H1 (cell line): ENCODE data around the gene GRIA4. TPM values are rescaled to one million over a fixed set of nuclear protein-coding genes. Genes with fewer than 3 reads are reported as not detected.

Source experiments
- CTCF ChIA-PET: fragments of 300-600 bp; sonication (Branson Sonifier 250); formaldehyde crosslinking; loops from one replicate; lab custom pipeline; 2021; ENCODE audit not compliant: partially characterized antibody; lab: Charles Lee
- POLR2A ChIA-PET: fragments of 300-600 bp; sonication (Branson Sonifier 250); formaldehyde crosslinking; loops from one replicate; lab custom pipeline; 2021; ENCODE audit warnings: inconsistent platforms; ENCODE audit not compliant: partially characterized antibody; lab: Charles Lee
- DNase-seq, 2 experiments: peaks; one replicate each; pipeline versions ENCODE4 v3.0.0 to v3.0.0-alpha.2; 2010 to 2022; ENCODE audit warnings: low spot score in 2 of 2, low read depth in 1 of 2, mixed read lengths in 1 of 2
- FAIRE-seq: peaks from 2 replicates; lab custom pipeline; 2011; peaks lifted over from hg19 to GRCh38; lab: Jason Lieb, UNC
- H2AFZ ChIP-seq: 2 replicates; pipeline ENCODE4 v1.8.1; 2012; ENCODE audit warnings: low read length, inconsistent platforms
- H2AK5ac ChIP-seq: 2 replicates; pipeline ENCODE4 v1.6.1; 2013; ENCODE audit warnings: low read depth, low read length
- H2BK120ac ChIP-seq: replicated peaks from 2 replicates; pipeline ENCODE3; 2013; ENCODE audit warnings: low read depth, low read length, inconsistent platforms
- H2BK12ac ChIP-seq: 2 replicates; pipeline ENCODE4 v1.6.1; 2013; ENCODE audit warnings: low read depth, low read length
- H2BK15ac ChIP-seq: 2 replicates; pipeline ENCODE4 v1.6.1; 2013; ENCODE audit warnings: low read length
- H2BK20ac ChIP-seq: 2 replicates; pipeline ENCODE4 v1.6.1; 2013; ENCODE audit warnings: low read length
- H2BK5ac ChIP-seq: 2 replicates; pipeline ENCODE4 v1.6.1; 2013; ENCODE audit warnings: low read depth, low read length
- H3K14ac ChIP-seq: 2 replicates; pipeline ENCODE4 v1.6.1; 2013; ENCODE audit warnings: inconsistent platforms; ENCODE audit not compliant: insufficient read length
- H3K18ac ChIP-seq: 2 replicates; pipeline ENCODE4 v1.6.1; 2013; ENCODE audit warnings: low read length; ENCODE audit errors: extremely low read depth
- H3K23ac ChIP-seq: 2 replicates; pipeline ENCODE4 v1.6.1; 2013; ENCODE audit warnings: inconsistent platforms; ENCODE audit not compliant: insufficient read length
- H3K23me2 ChIP-seq: 2 replicates; pipeline ENCODE4 v1.6.1; 2013; ENCODE audit warnings: low read depth, low read length
- H3K27ac ChIP-seq: 2 replicates; pipeline ENCODE4 v1.6.1; 2011; ENCODE audit warnings: low read depth, low read length, inconsistent platforms
- H3K27me3 ChIP-seq, 4 experiments: replicated peaks in 1 of 4; 1 replicate in 1 of 4; 2 replicates in 3 of 4; pipeline versions ENCODE4 v1.6.1 to v1.8.1; 2011 to 2013; ENCODE audit warnings: low read length in 3 of 4, mild to moderate bottlenecking in 3 of 4, inconsistent platforms in 2 of 4, mixed read lengths in 2 of 4, moderate library complexity in 1 of 4; ENCODE audit not compliant: control insufficient read depth in 3 of 4, insufficient read depth in 3 of 4; ENCODE audit errors: extremely low read depth in 1 of 4
- H3K36me3 ChIP-seq, 4 experiments: 2 replicates each; pipeline versions ENCODE4 v1.6.1 to v1.8.1; 2011 to 2013; ENCODE audit warnings: mild to moderate bottlenecking in 4 of 4, low read length in 3 of 4, moderate library complexity in 2 of 4, control low read depth in 1 of 4, inconsistent platforms in 1 of 4; ENCODE audit not compliant: insufficient read depth in 4 of 4, control insufficient read depth in 2 of 4
- H3K4ac ChIP-seq: replicated peaks from 2 replicates; pipeline ENCODE3; 2013; ENCODE audit warnings: low read length, low read depth, mixed read lengths, inconsistent platforms; ENCODE audit not compliant: insufficient read length
- H3K4me1 ChIP-seq, 4 experiments: replicated peaks in 1 of 4; 1 replicate in 1 of 4; 2 replicates in 3 of 4; pipeline versions ENCODE4 v1.6.1 to v1.8.1; 2011 to 2013; ENCODE audit warnings: low read length in 3 of 4, inconsistent platforms in 2 of 4, mixed read lengths in 1 of 4; ENCODE audit not compliant: insufficient read depth in 4 of 4, control insufficient read depth in 3 of 4
- H3K4me2 ChIP-seq, 2 experiments: 2 replicates each; pipeline versions ENCODE4 v1.6.1 to v1.8.1; 2011 to 2013; ENCODE audit warnings: low read depth in 2 of 2, low read length in 2 of 2, control low read depth in 1 of 2, inconsistent platforms in 1 of 2, mild to moderate bottlenecking in 1 of 2; ENCODE audit not compliant: insufficient read depth in 1 of 2
- H3K4me3 ChIP-seq, 4 experiments: fragments of 200-600, 300-600 bp in 1 of 4; sonication (generic), shearing (Covaris generic), sonication (Bioruptor Twin) in 1 of 4; 2 replicates each; pipeline versions ENCODE4 v1.5.1 to v1.8.1; 2011 to 2016; ENCODE audit warnings: low read length in 4 of 4, low read depth in 3 of 4, control low read depth in 2 of 4, inconsistent platforms in 2 of 4, mild to moderate bottlenecking in 2 of 4, mixed read lengths in 1 of 4, moderate library complexity in 1 of 4; ENCODE audit not compliant: insufficient read depth in 2 of 4; ENCODE audit errors: extremely low read depth in 1 of 4
- H3K56ac ChIP-seq: replicated peaks from 2 replicates; pipeline ENCODE3; 2013; ENCODE audit warnings: low read depth, mild to moderate bottlenecking, mixed read lengths, low read length, inconsistent platforms; ENCODE audit not compliant: insufficient read length
- H3K79me1 ChIP-seq: 2 replicates; pipeline ENCODE4 v1.6.1; 2013; ENCODE audit warnings: low read depth, low read length, control low read depth
- H3K79me2 ChIP-seq, 2 experiments: 2 replicates each; pipeline versions ENCODE4 v1.6.1 to v1.8.1; 2012 to 2013; ENCODE audit warnings: low read length in 2 of 2, mild to moderate bottlenecking in 2 of 2, inconsistent platforms in 1 of 2; ENCODE audit not compliant: insufficient read depth in 2 of 2, control insufficient read depth in 1 of 2
- H3K9ac ChIP-seq, 4 experiments: replicated peaks in 1 of 4; 1 replicate in 1 of 4; 2 replicates in 3 of 4; pipeline versions ENCODE4 v1.6.1 to v1.8.1; 2011 to 2013; ENCODE audit warnings: low read depth in 3 of 4, low read length in 3 of 4, control low read depth in 2 of 4, mild to moderate bottlenecking in 2 of 4, moderate library complexity in 2 of 4, inconsistent platforms in 1 of 4; ENCODE audit errors: extremely low read depth in 1 of 4
- H3K9me3 ChIP-seq, 2 experiments: 2 replicates each; pipeline versions ENCODE4 v1.6.1 to v1.8.1; 2012 to 2013; ENCODE audit warnings: mild to moderate bottlenecking in 2 of 2, moderate library complexity in 2 of 2, control low read depth in 1 of 2, inconsistent platforms in 1 of 2, low read depth in 1 of 2, low read length in 1 of 2, mixed read lengths in 1 of 2; ENCODE audit not compliant: insufficient read depth in 2 of 2
- H4K20me1 ChIP-seq, 2 experiments: replicated peaks in 1 of 2; 2 replicates each; pipeline versions ENCODE3 to v1.8.1; 2011 to 2013; ENCODE audit warnings: inconsistent platforms in 2 of 2, low read length in 2 of 2, mild to moderate bottlenecking in 1 of 2; ENCODE audit not compliant: insufficient read depth in 2 of 2, control insufficient read depth in 1 of 2
- H4K5ac ChIP-seq: 2 replicates; pipeline ENCODE4 v1.6.1; 2013; ENCODE audit warnings: low read length, low read depth, mixed read lengths, inconsistent platforms; ENCODE audit not compliant: insufficient read length
- H4K8ac ChIP-seq: 2 replicates; pipeline ENCODE4 v1.8.0; 2013; ENCODE audit warnings: mild to moderate bottlenecking, moderate library complexity, low read length, inconsistent platforms; ENCODE audit not compliant: insufficient read depth; ENCODE audit errors: extremely low read depth
- H4K91ac ChIP-seq: replicated peaks from 2 replicates; pipeline ENCODE3; 2013; ENCODE audit warnings: low read length, mixed read lengths, inconsistent platforms; ENCODE audit not compliant: insufficient read length
- ASH2L ChIP-seq: fragments of 200-600, 300-600 bp; sonication (generic); IDR thresholded peaks from one replicate; pipeline ENCODE4 v1.7.1; 2017; ENCODE audit warnings: low read length
- KDM5A ChIP-seq: fragments of 200-600 bp; IDR thresholded peaks from 2 replicates; pipeline ENCODE4 v1.7.1; 2012; ENCODE audit warnings: mild to moderate bottlenecking, low read length, inconsistent platforms, mixed read lengths
- RBBP5 ChIP-seq: IDR thresholded peaks from 2 replicates; pipeline ENCODE4 v1.7.1; 2012; ENCODE audit warnings: low read depth, mild to moderate bottlenecking, inconsistent platforms, low read length, moderate library complexity, borderline replicate concordance
- SIN3A ChIP-seq, 2 experiments: IDR thresholded peaks in 1 of 2; conservative IDR thresholded peaks in 1 of 2; 2 replicates each; pipeline ENCODE4 v1.6.1; 2011 to 2012; ENCODE audit warnings: low read length in 2 of 2, improper control_type of control experiment in 1 of 2, low read depth in 1 of 2, mild to moderate bottlenecking in 1 of 2
- SIX5 ChIP-seq: IDR thresholded peaks from 2 replicates; pipeline ENCODE4 v1.6.1; 2011; ENCODE audit warnings: mild to moderate bottlenecking, low read depth, low read length
- SP2 ChIP-seq: IDR thresholded peaks from 2 replicates; pipeline ENCODE4 v1.6.1; 2012; ENCODE audit warnings: mild to moderate bottlenecking, low read length, inconsistent platforms
- YY1 ChIP-seq: IDR thresholded peaks from 2 replicates; pipeline ENCODE4 v1.6.1; 2011; ENCODE audit warnings: low read depth, mild to moderate bottlenecking, low read length
- WGBS, 2 experiments: shearing (Covaris generic) in 1 of 2; methylation state at CpG; one replicate each; pipeline versions ENCODE4 v1.1.6 to v1.1.7; 2013 to 2015; ENCODE audit warnings: low lambda C conversion rate in 2 of 2, mixed read lengths in 2 of 2, inconsistent platforms in 1 of 2, low coverage in 1 of 2, missing lambda C conversion rate in 1 of 2; ENCODE audit not compliant: insufficient replicate concordance in 2 of 2, insufficient coverage in 1 of 2, insufficient read length in 1 of 2; ENCODE audit errors: extremely low coverage in 1 of 2, missing lambda C conversion rate in 1 of 2; 5-methylcytosine and 5-hydroxymethylcytosine counted together
- polyA plus RNA-seq, 7 experiments: library from polyadenylated mRNA; depleted of rRNA in 3 of 7; stranded (reverse) in 5 of 7; unstranded in 2 of 7; fragments of >200 nt in 5 of 7; fragments of 200-250 nt in 2 of 7; gene quantifications; 1 replicate in 5 of 7; 2 replicates in 1 of 7; 4 replicates in 1 of 7; pipeline versions ENCODE4 v1.2.1 to v1.2.3, GENCODE V29; 2011 to 2013; ENCODE audit warnings: missing spikeins in 2 of 7, mixed read lengths in 2 of 7
- total RNA-seq: library from RNA; stranded (reverse); fragmentation: NEBNext Ultra II Directional; extraction: Animal tissue kit (Norgen Biotek cat#: 25700); gene quantifications from 2 replicates; pipeline ENCODE4 v1.2.1, GENCODE V29; 2021

GRIA4 gene
- total and polyA plus RNA-seq, 2 of the 8 experiments (the other 6 are each of a cell fraction or from before 2014, with no cell fraction given): 12.5 to 21.8 TPM

GRCh38 chr11:106011481-106011880 is 401.6 kb downstream of the GRIA4 start:
- TF ChIP-seq SP2: no peak
- no peak for TF ChIP-seq SIX5
- TF ChIP-seq KDM5A: no peak
- TF ChIP-seq RBBP5: no peak
- TF ChIP-seq ASH2L: no peak
- TF ChIP-seq YY1: no peak
- no peak for TF ChIP-seq SIN3A (conservative IDR thresholded peaks at IDR 0.05 in 1 of 2, IDR thresholded peaks at IDR 0.05 in 1 of 2; ENCODE audit: low read depth in 1 of 2, low read length in 2 of 2)
- H2BK20ac ChIP-seq: no peak overlapping the region
- H3K14ac ChIP-seq: no peak overlapping the region
- no peak overlapping the region for H3K4me3 ChIP-seq
- ChIA-PET CTCF (interaction anchor here (1.1 to 1.7 kb wide), 2 partner anchors 10 to 150 kb away, joined by 3 to 4 read pairs; no protein-coding TSS in a partner anchor), POLR2A (interaction anchor here (1.1 kb wide), 1 partner anchor 13 kb away, joined by 3 read pairs; no protein-coding TSS in a partner anchor)
- H4K8ac ChIP-seq: no peak overlapping the region
- no peak overlapping the region for H3K23ac ChIP-seq
- peaks cover 0 to 4% (median 0%) of the 10 kb centered on the region in 4 experiments; a peak in 2 of 7 replicates for H3K4me1 ChIP-seq
- peaks cover 0 to 2% of the 10 kb centered on the region in 2 experiments for H4K20me1 ChIP-seq
- peaks cover 0 to 44% (median 21%) of the 10 kb centered on the region in 4 experiments; a peak in 7 of 8 replicates for H3K36me3 ChIP-seq
- no peak overlapping the region for H4K5ac ChIP-seq
- no peak overlapping the region for H2BK15ac ChIP-seq
- no peak for DNase-seq
- no peak overlapping the region for H3K56ac ChIP-seq
- no peak overlapping the region for H3K27ac ChIP-seq
- H2AFZ ChIP-seq: no peak overlapping the region
- H3K4ac ChIP-seq: no peak overlapping the region
- H3K9me3 ChIP-seq: peaks cover 0 to under 1% of the 10 kb centered on the region in 2 experiments; a peak in 1 of 4 replicates
- no peaks in the 10 kb centered on the region for H3K27me3 ChIP-seq
- WGBS, 2 experiments: 95% methylated on average over 2 of the region's 2 CpGs; no CpG with 5 or more reads in 1 of the 2 experiments
- H2BK120ac ChIP-seq: no peak overlapping the region
- peaks cover 5% of the 10 kb centered on the region; the same call in 1 of the 2 replicates for H3K79me1 ChIP-seq
- H3K4me2 ChIP-seq: no peak overlapping the region
- peaks cover 0 to 80% of the 10 kb centered on the region in 2 experiments; a peak in 3 of 4 replicates for H3K79me2 ChIP-seq
- no peak overlapping the region for H2BK5ac ChIP-seq
- no peak overlapping the region for H2AK5ac ChIP-seq
- H3K9ac ChIP-seq: no peak overlapping the region
- FAIRE-seq: no peak
- no peak overlapping the region for H4K91ac ChIP-seq
- no peak overlapping the region for H3K18ac ChIP-seq
- H3K23me2 ChIP-seq: no peaks in the 10 kb centered on the region
- no peak overlapping the region for H2BK12ac ChIP-seq
